NCI-H146 treated with DMSO at 0.1 percent for 48 hours (cell line): ENCODE data around the gene LRRTM4.
"Not testable (repeated sequence)": the region's sequence is repeated elsewhere in the genome, so short reads cannot be mapped to it uniquely, and the experiment has no call there.

Experiments used
- DNase-seq: peaks from one replicate; lab custom pipeline; 2025; ENCODE audit not compliant: unreplicated experiment; lab: John Stamatoyannopoulos, UW

LRRTM4 gene

DNA sequence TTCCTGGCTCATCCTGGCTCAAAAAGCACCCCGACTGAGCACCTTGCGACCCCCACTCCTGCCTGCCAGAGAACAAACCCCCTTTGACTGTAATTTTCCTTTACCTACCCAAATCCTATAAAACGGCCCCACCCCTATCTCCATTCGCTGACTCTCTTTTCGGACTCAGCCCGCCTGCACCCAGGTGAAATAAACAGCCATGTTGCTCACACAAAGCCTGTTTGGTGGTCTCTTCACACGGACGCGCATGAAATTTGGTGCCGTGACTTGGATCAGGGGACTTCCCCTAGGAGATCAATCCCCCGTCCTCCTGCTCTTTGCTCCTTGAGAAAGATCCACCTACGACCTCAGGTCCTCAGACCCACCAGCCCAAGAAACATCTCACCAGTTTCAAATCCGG is 433.8 kb downstream of the LRRTM4 start:
- not testable (repeated sequence) for DNase-seq

GRCh38 chr2:77087987-77088414 is 434.2 kb downstream of the LRRTM4 start:
- DNase-seq, result no peak

DNA sequence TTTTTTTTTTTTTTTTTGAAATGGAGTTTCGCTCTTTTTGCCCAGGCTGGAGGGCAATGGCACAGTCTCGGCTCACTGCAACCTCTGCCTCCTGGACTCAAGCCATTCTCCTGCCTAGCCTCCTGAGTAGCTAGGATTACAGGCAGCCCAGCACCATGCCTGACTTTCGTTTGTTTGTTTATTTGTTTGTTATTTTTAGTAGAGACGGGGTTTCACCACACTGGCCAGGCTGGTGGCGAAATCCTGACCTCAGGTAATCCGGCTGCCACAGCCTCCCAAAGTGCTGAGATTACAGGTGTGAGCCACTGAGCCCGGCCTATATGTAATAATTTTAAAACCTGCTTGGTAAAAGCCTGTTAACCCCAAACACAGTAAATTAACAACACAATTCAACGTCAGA is 435.7 kb downstream of the LRRTM4 start:
- DNase-seq, result no peak

GRCh38 chr2:77086051-77086450 is 436.1 kb downstream of the LRRTM4 start:
- no peak for DNase-seq

- no peak for DNase-seq
Observed at GRCh38 chr2:77085561-77085960, 436.6 kb downstream of the LRRTM4 start.

DNA sequence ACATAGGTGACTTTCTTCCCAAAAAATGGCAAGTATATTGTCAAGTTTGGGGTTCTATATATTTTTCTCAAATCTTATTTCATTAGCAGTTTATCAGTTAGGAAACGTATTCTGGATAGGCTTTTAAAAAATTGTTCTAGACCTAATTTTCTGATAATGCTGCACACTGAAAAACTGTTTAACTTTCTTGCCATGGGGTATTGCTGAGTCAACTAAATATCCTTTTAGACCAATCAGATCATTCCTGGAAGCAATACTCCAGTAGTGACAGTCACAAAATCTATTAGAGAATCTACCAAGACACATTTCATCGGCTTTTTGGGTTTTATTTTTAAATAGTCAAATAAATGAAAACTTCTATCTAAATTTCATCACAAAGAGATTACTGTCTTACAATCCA is 440.6 kb downstream of the LRRTM4 start:
- no peak for DNase-seq

DNA sequence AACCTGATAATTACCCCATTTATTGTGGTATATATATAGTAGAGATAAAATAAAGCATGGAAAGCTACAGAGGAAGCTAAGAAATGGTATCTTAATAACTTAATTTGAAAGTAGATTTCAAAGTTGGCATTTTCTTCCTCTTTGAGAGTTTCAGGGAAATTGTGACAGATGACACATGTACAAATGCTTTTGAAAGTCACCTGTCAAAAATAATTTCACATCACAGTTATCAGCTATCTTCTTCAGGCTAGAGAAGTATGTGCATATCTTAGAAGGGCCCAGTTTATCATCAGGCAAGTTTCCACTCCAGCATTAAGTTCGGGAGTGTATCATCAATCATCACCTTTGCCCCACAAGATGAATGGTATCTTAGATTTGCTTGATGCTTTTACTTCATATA is 457.9 kb downstream of the LRRTM4 start:
- DNase-seq, result no peak

DNA sequence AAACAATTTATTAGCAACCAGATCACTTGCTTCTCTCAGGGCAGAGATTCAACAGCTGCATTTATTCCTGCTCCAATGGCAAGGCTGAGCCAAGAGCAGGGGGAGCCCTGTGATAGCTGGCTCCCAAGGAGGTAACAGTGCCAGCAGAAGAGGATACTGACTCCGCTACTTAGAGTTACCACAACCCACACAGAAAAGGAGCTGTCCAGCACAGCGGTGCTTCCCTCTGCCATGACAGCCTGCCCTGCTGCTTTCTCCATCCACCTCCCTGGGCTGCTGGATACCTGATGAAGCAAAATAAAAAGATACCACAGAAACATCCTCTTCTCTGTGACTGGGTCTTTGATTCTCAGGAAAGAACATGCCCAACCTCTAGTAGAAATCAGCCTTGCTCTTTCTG is 467.2 kb downstream of the LRRTM4 start:
- no peak for DNase-seq

GRCh38 chr2:77046339-77046738 is 475.8 kb downstream of the LRRTM4 start:
- no peak for DNase-seq

DNA sequence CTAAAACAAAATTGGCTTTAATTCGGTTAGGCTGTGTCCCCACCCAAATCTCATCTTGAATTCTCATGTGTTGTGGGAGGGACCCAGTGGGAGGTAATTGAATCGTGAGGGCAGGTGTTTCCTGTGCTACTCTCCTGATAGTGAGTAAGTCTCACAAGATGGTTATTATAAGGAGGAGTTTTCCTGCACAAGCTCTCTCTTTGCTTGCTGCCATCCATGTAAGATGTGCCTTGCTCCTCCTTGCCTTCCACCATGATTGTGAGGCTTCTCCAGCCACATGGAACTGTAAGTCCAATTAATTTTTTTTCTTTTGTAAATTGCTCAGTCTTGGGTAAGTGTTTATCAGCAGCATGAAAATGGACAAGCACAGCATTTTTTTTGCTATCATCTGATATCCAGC is 476.7 kb downstream of the LRRTM4 start:
- DNase-seq, result not testable (repeated sequence)

GRCh38 chr2:77034445-77034844 is 487.7 kb downstream of the LRRTM4 start:
- no peak for DNase-seq

DNA sequence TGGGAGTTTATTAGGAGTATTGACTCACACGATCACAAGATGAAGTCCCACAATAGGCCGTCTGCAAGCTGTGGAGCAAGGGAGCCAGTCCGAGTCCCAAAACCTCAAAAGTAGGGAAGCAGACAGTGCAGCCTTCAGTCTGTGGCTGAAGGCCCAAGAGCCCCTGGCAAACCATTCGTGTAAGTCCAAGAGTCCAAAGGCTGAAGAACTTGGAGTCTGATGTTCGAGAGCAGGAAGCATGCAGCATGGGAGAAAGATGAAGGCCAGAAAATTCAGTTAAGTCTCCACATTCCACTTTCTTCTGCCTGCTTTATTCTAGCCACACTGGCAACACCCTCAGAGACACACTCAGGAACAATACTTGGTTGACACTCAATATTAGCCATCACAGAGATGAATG is 492.9 kb downstream of the LRRTM4 start:
- not testable (repeated sequence) for DNase-seq

- no peak for DNase-seq
Observed at GRCh38 chr2:77028032-77028600, 494.1 kb downstream of the LRRTM4 start.

DNA sequence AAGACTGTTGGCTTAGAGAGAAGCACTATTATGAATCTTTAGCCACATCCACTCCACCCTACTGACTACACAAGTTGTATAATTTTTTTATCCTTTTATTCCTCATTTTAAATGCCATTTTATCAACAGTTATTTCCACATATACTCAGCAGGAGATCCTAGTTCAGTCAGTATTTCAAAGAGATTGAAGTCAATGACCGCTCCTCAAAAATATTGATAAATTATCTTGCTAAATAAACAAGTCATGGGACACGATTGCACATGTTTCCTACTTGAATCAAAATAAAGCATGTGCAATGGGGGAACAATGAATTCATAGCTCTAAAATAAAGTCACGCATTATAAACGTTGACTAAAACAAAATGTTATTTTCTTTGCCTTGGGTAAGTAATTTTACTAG is 496.5 kb downstream of the LRRTM4 start:
- DNase-seq, result no peak

DNA sequence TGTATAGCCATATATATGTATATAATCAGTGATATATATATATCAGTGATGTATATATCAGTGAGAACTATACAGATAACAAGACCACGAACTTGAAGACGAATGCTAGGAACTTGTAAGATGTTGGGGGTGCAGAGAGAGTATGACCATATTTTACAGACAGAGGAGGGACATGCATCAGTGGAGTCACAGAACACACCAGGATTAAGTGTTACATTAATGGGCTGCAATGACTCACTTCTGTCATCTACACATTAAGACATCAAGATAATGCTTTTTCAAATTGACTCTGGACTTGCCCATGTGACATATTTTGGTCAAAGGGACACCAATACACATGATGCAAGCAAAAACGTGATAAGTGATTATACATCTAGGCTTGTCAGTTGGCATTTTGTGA is 501.0 kb downstream of the LRRTM4 start:
- DNase-seq, result no peak

- DNase-seq, result peak; percentile 98
Observed at GRCh38 chr2:77018219-77018618, 504.0 kb downstream of the LRRTM4 start.

- no peak for DNase-seq
Observed at GRCh38 chr2:77017355-77017745, 504.8 kb downstream of the LRRTM4 start.

DNA sequence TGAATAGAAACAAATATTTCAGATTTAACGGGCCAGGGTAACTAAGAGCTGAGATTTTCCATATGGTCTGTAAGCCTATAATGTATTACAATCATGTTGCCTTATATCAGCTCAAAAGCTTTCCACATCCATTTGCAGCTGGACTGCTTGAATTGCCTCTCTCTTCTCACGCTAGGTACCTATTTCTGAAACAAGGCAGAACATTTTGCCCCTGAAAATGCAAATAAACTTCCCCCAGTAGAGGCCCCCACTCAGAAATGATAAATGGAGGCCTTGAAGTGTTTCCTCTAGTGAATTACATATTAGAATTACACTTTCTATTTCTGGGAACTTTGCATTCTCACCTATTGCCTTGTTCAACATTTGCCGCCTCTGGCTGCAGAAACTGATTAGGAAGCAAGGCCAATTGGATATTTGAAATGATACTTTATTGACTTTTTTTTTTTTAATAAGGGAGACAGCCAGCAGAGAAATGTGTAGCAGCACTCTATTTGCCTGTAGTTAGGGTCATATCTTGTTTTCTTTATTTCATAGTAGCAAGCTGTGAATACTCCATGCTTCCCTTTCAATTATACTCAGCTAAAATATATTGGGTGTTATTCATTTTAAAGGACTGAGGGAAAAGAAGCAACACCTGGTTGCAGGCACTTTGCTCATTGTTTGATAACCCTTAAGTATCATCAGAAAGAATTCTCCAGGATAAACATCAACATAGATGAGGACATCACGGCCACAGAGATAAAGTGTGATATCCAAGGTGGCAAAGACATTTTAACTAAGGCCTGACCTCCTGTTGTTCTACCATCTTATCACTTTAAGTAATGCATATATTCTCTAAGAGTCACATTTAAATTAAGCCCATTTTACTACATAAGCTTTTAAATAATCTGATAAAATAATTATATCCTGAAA is 505.5 kb downstream of the LRRTM4 start:
- DNase-seq, result no peak

DNA sequence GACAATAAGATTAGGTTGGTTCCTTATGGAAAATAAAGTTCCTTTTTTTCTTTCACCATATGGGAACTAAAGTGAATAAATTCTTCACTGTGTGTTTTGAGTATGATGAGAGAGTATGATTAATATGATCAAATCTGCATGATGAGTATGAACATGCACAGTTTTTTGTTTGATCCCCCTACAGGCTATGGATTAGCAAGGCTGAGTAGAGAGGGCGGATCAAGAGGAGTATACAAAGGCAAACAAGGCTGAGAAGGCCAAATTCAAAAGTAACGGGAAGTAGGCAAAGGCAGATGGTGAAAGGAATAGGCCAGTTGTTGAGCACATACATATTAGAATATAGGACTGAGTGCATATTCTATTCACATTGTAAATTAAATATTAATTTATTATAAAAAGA is 508.2 kb downstream of the LRRTM4 start:
- no peak for DNase-seq

DNA sequence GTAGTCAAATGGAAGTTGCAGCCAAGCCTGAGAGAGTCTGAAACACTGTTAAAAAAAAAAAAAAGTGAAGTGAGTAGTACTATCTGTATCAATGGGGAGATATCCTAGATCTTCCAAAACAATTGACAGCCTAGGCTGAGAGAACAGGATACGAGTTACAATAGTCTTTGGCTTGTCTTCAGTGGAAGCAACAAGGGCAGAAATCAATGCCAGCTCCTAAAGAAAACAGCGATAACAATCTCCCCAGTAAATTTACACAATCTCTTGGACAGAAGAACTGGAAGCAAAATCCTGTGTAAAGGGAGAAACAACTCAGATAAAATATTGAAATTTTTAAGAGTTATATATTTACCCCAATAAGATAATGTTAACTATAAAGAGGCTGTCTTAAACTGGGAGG is 508.7 kb downstream of the LRRTM4 start:
- DNase-seq, result no peak

DNA sequence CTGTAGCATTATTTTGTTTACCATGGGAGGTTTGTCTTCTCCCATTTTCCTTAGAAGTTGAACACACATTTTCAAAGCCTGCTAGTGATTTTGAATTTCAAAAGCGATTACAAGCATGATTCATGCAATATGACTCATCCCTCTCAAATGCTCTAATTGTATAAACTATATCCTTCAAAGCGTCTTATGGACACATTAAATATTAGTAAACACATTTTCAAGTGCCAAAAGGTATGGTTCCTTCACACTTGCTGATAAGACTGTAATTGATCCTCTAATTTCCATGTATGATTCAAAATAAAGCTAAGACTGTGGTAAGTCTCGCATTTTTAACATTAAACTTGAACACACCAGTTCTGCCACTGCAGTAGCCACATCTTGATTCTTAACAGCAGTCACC is 512.9 kb downstream of the LRRTM4 start:
- DNase-seq, result peak; percentile 41

DNA sequence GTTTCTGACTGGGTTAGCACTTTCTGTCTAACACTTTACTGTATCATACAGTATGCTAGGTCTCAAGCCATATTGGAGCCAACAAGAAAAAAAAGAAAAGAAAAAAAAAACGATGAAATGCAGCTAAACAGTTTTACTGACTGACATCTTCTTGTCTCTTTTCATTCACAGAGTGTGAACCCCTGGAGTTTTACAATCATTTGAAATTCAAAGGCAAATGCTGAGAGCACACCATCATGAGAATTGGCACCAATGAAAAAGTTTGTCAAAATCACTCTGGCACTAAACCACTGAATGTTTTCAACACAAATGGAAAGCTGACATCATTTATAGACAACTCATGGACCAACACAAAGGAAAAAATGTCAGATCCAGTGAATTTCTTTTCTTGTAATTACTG is 513.3 kb downstream of the LRRTM4 start:
- peak; percentile 54 for DNase-seq

DNA sequence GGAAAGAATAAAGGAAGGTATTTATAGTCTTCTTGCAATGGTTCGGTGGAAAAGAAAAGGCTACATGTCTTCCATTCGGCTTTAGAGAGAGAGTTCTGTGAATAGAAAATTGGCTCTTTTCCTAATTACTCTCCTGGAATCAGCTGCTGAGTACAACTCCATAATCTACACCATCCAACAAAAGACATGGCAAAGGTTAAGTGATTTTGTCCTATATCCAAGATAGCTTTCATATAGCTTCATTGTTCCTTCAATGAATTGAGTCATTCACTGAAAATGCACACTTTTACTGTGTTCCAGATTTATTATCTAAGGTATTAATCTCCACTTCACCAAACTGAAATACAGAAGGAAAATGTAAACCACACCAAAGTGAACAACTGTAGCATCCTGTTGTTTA is 514.5 kb downstream of the LRRTM4 start:
- DNase-seq, result peak; percentile 95
